Left lung (tissue), 10 donors: ENCODE data around the gene CDH4. TPM values are rescaled to one million over a fixed set of nuclear protein-coding genes. Genes with fewer than 3 reads are reported as not detected.

Experiments used
- ATAC-seq: fragments of 200-7000 bp; cut with Tn5 transposase; one replicate; pipeline ENCODE4 v1.9.1; 2020; ENCODE audit warnings: moderate library complexity
- DNase-seq, 4 donors: peaks; one replicate each; pipeline ENCODE4 v3.0.0-alpha.2; 2013 to 2020
- H3K27ac ChIP-seq, 2 donors: fragments of 200-600 bp; sonication (generic) in 1 of 2; one replicate each; pipeline versions ENCODE4 v1.5.0 to v1.8.0; 2020 to 2021
- H3K27me3 ChIP-seq, 2 donors: fragments of 200-600 bp; sonication (generic) in 1 of 2; one replicate each; pipeline versions ENCODE4 v1.5.0 to v1.8.0; 2020 to 2021
- H3K36me3 ChIP-seq, 2 donors: fragments of 200-600 bp; sonication (generic) in 1 of 2; one replicate each; pipeline versions ENCODE4 v1.5.0 to v1.8.0; 2020 to 2021
- H3K4me1 ChIP-seq, 2 donors: fragments of 200-600 bp; one replicate each; pipeline ENCODE4 v1.8.0; 2021
- H3K4me3 ChIP-seq, 2 donors: fragments of 200-600 bp; sonication (generic) in 1 of 2; one replicate each; pipeline versions ENCODE4 v1.5.0 to v1.8.0; 2020 to 2021; ENCODE audit warnings: mild to moderate bottlenecking in 1 of 2
- H3K9me3 ChIP-seq, 2 donors: fragments of 200-600 bp; sonication (generic) in 1 of 2; one replicate each; pipeline versions ENCODE4 v1.5.0 to v1.8.0; 2020 to 2021
- intact Hi-C, 2 donors: fragments of 100-400 bp; cut with DNase I; formaldehyde crosslinking; loops; one replicate each; pipeline versions ENCODE4 v1.11.2 to v1.14.2; 2022
- polyA plus RNA-seq, 6 donors: library from polyadenylated mRNA; unstranded; fragments of 120-200 nt; gene quantifications; one replicate each; pipeline ENCODE4 v1.2.1, GENCODE V29; 2013; ENCODE audit not compliant: insufficient read length in 6 of 6
- total RNA-seq, 2 donors: library from RNA; stranded (reverse); fragmentation: NEBNext Ultra II Directional; extraction: Animal tissue kit (Norgen Biotek cat#: 25700); gene quantifications; one replicate each; pipeline ENCODE4 v1.2.1, GENCODE V29; 2021
- TF ChIP-seq, protein P1 (sequence below), 2 donors: fragments of 200-600 bp; sonication (generic) in 1 of 2; IDR thresholded peaks; one replicate each; pipeline versions ENCODE4 v1.5.0 to v1.8.0; 2021; ENCODE audit warnings: antibody characterized with exemption in 2 of 2
- donor health status: DM: no; HTN: yes; CAD: no.
- donor health status: DM: no; HTN: no; CAD: no.

Gene CDH4
- total and polyA plus RNA-seq, 8 donors = 0.24 to 10.8 (median 5.1) TPM

DNA sequence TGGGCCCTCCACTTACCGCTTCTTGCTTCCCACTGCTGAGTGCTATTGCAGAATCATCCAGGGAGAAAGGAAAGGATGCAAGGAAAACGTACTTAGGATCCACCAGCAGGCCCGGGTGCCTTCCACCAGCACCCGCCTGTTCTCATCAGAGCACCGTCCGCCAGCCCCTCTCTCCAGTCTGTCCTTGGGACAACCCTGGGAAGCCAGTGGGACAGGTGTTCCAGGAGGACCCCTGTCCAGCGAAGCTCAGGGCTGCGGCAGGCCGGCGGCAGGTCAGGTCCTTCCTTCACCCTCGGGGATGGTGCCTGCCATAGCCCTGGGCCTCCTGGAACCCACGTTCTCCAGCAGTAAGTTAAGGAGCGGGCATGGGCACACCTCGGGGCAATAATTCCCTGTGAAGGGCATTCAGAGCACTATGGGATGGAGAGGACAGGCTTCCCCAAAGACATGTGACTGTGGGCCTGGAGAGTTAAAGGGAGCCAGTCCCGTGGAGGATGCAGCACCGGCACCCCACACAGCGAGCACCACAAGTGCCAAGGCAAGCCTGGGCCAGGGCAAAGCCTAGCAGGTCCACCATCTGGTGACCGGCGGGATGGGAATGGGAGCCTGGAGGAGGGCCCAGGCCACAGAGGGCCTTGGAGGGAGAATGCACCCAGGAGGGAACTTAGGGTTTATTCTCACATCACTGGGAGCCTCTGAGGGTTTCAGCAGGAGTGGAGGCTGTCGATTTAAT, 416.9 kb downstream of the CDH4 start:
- H3K36me3 ChIP-seq = no peaks in the 10 kb centered on the region
- no peaks in the 10 kb centered on the region for H3K4me1 ChIP-seq
- intact Hi-C loops = no loop called here
- no peak for ATAC-seq
- H3K4me3 ChIP-seq = no peak overlapping the region
- peaks cover 0 to 46% of the 10 kb centered on the region in 2 donors for H3K27me3 ChIP-seq
- peaks cover 0 to 9% of the 10 kb centered on the region in 2 donors for H3K9me3 ChIP-seq
- DNase-seq = peak in 1 of 4 donors; percentile 61
- TF ChIP-seq, protein P1, sequence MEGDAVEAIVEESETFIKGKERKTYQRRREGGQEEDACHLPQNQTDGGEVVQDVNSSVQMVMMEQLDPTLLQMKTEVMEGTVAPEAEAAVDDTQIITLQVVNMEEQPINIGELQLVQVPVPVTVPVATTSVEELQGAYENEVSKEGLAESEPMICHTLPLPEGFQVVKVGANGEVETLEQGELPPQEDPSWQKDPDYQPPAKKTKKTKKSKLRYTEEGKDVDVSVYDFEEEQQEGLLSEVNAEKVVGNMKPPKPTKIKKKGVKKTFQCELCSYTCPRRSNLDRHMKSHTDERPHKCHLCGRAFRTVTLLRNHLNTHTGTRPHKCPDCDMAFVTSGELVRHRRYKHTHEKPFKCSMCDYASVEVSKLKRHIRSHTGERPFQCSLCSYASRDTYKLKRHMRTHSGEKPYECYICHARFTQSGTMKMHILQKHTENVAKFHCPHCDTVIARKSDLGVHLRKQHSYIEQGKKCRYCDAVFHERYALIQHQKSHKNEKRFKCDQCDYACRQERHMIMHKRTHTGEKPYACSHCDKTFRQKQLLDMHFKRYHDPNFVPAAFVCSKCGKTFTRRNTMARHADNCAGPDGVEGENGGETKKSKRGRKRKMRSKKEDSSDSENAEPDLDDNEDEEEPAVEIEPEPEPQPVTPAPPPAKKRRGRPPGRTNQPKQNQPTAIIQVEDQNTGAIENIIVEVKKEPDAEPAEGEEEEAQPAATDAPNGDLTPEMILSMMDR (IDR thresholded peaks at IDR 0.05) = no peak
- H3K27ac ChIP-seq = no peak overlapping the region

DNA sequence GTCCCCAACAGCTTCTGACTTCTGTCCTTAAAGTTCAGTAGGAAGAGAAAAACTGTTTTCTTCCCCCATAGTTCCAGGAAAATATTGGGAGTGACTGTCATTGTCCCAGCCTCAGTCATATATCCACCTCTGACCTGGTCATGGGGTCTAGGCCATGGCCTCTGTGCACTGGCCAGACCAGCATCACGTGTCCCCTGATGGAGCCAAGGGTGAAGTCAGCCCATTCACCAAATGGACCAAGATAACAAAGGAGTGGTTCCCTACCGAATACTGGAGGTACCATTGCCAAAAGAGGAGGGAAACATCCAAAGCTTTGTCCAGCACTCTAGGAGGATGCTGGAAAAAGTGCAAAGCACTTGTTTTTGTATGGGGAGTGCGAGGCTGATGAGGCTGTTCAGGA, 418.2 kb downstream of the CDH4 start:
- DNase-seq (no peak), ATAC-seq (no peak)
- Histone ChIP-seq H3K4me3 (no peak overlapping the region), H3K36me3 (no peaks in the 10 kb centered on the region), H3K9me3 (peaks cover 0 to 13% of the 10 kb centered on the region in 2 donors), H3K27me3 (peaks cover 0 to 41% of the 10 kb centered on the region in 2 donors), H3K4me1 (no peaks in the 10 kb centered on the region), H3K27ac (no peak overlapping the region)
- TF ChIP-seq, protein P1 (IDR thresholded peaks at IDR 0.05) = no peak
- intact Hi-C loops = no loop called here

DNA sequence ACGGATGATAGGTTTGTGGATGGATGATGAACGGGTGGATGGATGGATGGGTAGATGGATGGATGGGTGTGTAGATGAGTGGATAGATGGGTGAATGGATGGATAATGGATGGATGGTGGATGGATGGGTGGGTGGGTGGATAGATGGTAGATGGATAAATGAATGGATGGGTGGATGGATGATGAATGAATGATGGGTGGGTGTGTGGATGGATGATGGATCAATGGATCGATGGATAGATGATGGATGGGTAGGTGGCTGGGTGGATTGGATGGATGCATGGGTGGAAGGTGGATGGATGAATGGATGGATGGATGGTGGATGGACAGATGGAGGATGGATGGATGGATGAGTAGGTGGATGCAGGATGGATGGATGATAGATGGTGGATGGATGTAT, 419.5 kb downstream of the CDH4 start:
- intact Hi-C loops = no loop called here
- no peak overlapping the region for H3K4me3 ChIP-seq
- H3K36me3 ChIP-seq = no peaks in the 10 kb centered on the region
- H3K27me3 ChIP-seq = peaks cover 0 to 28% of the 10 kb centered on the region in 2 donors
- H3K27ac ChIP-seq = no peak overlapping the region
- no peaks in the 10 kb centered on the region for H3K4me1 ChIP-seq
- TF ChIP-seq, protein P1 (IDR thresholded peaks at IDR 0.05) = no peak
- DNase-seq (no peak), ATAC-seq (no peak)
- peaks cover 0 to 7% of the 10 kb centered on the region in 2 donors for H3K9me3 ChIP-seq

DNA sequence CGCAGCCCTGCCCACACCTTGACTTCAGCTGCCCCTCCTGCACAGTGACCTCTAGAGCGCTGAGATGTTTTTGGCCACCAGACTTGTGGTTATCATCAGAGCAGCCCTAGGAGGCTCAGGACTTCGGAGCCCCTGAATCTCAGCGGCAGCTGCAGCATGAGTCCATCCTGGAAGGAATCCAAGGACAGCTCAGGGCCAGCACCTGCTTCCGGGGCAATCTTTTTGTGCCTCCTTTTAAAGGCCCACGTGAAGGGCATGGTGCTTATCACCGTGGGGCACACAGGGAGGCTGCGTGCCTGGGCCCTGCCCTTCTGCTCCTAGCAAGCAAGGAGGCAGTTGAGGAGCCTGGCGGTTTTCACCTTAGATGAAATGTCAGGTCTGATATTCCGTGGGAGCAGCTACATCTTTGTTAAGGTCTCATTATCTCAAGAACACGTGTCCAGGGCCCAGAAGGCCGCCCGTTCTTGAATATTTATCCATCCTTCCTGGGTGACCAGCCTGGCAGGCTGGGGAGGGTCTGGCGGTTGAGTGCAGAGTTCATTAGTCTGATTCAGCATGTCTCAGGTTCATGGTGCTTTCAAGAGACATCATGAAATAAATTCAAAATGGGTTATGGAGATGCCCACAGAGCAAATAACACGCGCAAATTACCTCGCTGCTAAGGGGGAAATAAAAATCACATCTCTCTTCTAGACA, 421.2 kb downstream of the CDH4 start:
- no peak overlapping the region for H3K4me3 ChIP-seq
- DNase-seq (no peak), ATAC-seq (no peak)
- H3K27me3 ChIP-seq = peaks cover 0 to 14% of the 10 kb centered on the region in 2 donors
- no peaks in the 10 kb centered on the region for H3K4me1 ChIP-seq
- TF ChIP-seq, protein P1 (IDR thresholded peaks at IDR 0.05) = no peak
- intact Hi-C loops = no loop called here
- H3K27ac ChIP-seq = no peak overlapping the region
- H3K36me3 ChIP-seq = no peaks in the 10 kb centered on the region
- H3K9me3 ChIP-seq = peaks cover 0 to 3% of the 10 kb centered on the region in 2 donors

DNA sequence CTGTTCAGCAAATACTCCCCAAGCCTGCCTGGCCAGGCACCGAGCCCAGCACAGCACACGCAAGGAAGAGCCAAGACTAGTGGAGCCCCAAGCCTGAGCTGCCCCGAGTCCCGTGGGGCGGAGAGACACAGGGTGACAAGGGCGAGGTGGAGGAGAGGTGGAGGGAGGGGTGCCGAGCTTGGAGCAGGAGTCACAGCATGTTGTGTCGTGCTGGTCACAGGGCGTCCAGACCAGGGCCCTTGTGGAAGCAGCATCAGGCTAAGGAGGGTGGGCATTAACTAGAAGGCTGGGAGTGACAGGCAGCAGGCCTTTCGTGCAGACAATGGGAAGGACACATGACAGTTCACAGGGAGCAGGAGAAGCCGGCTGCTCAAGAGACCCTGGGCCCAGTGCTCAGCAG, 422.1 kb downstream of the CDH4 start:
- peaks cover 0 to 3% of the 10 kb centered on the region in 2 donors for H3K9me3 ChIP-seq
- TF ChIP-seq, protein P1 (IDR thresholded peaks at IDR 0.05) = no peak
- H3K27ac ChIP-seq = no peak overlapping the region
- DNase-seq (peak in 1 of 4 donors; percentile 59), ATAC-seq (no peak)
- H3K27me3 ChIP-seq = peaks cover 0 to 6% of the 10 kb centered on the region in 2 donors
- H3K4me3 ChIP-seq = no peak overlapping the region
- intact Hi-C loops = no loop called here
- H3K36me3 ChIP-seq = no peaks in the 10 kb centered on the region
- H3K4me1 ChIP-seq = no peaks in the 10 kb centered on the region
